Heart right ventricle (tissue), 16 donors: ENCODE measurements around the gene CTXN2. TPM values are rescaled to one million over a fixed set of nuclear protein-coding genes. Genes with fewer than 3 reads are reported as not detected.

ENCODE experiments used
- ATAC-seq, 8 donors: fragments of 200-7000 bp; cut with Tn5 transposase; one replicate each; pipeline ENCODE4 v1.9.1; 2020; ENCODE audit warnings: mild to moderate bottlenecking in 8 of 8, moderate library complexity in 8 of 8, moderate number of reproducible peaks in 1 of 8
- DNase-seq, 2 donors: peaks; one replicate each; pipeline ENCODE4 v3.0.0-alpha.2; 2020
- H3K27ac ChIP-seq, 10 donors: fragments of 200-600 bp; sonication (generic) in 2 of 10; one replicate each; pipeline versions ENCODE4 v1.5.0 to v1.8.0; 2020 to 2022; ENCODE audit warnings: mild to moderate bottlenecking in 3 of 10
- H3K27me3 ChIP-seq, 7 donors: fragments of 200-600 bp; one replicate each; pipeline ENCODE4 v1.8.0; 2021 to 2022; ENCODE audit warnings: mild to moderate bottlenecking in 2 of 7
- H3K36me3 ChIP-seq, 9 donors: fragments of 200-600 bp; sonication (generic) in 1 of 9; one replicate each; pipeline versions ENCODE4 v1.5.0 to v1.8.0; 2020 to 2022; ENCODE audit warnings: mild to moderate bottlenecking in 2 of 9
- H3K4me1 ChIP-seq, 9 donors: fragments of 200-600 bp; sonication (generic) in 1 of 9; one replicate each; pipeline versions ENCODE4 v1.5.0 to v1.8.0; 2020 to 2022; ENCODE audit warnings: mild to moderate bottlenecking in 4 of 9
- H3K4me3 ChIP-seq, 10 donors: fragments of 200-600 bp; sonication (generic) in 2 of 10; one replicate each; pipeline versions ENCODE4 v1.5.0 to v1.8.0; 2020 to 2022; ENCODE audit warnings: mild to moderate bottlenecking in 7 of 10, moderate library complexity in 2 of 10
- H3K9me3 ChIP-seq, 11 donors: fragments of 200-600 bp in 10 of 11; sonication (generic) in 2 of 11; one replicate each; pipeline versions ENCODE4 v1.5.0 to v1.8.0; 2013 to 2022; ENCODE audit warnings: mild to moderate bottlenecking in 2 of 11, control low read depth in 1 of 11, moderate library complexity in 1 of 11
- CTCF ChIP-seq, 9 donors: fragments of 200-600 bp; sonication (generic) in 2 of 9; IDR thresholded peaks; one replicate each; pipeline versions ENCODE4 v1.5.0 to v1.8.0; 2021 to 2022; ENCODE audit warnings: antibody characterized with exemption in 9 of 9, mild to moderate bottlenecking in 5 of 9, moderate library complexity in 1 of 9
- WGBS, 2 donors: extraction: QIAGEN DNeasy Blood & Tissue Kit; methylation state at CpG; one replicate each; pipeline ENCODE4 v1.1.7; 2013; ENCODE audit warnings: inconsistent platforms in 1 of 2; 5-methylcytosine and 5-hydroxymethylcytosine counted together
- intact Hi-C, 10 donors: fragments of 100-400 bp; cut with DNase I; formaldehyde crosslinking; loops; one replicate each; pipeline versions ENCODE4 v1.11.1 to v1.14.2; 2022
- polyA plus RNA-seq, 2 donors: library from polyadenylated mRNA; stranded (reverse); fragments of 200-250 nt; gene quantifications; one replicate each; pipeline ENCODE4 v1.2.3, GENCODE V29; 2013
- total RNA-seq, 10 donors: library from RNA; stranded (reverse); fragmentation: NEBNext Ultra II Directional in 3 of 10; extraction: Animal tissue kit (Norgen Biotek cat#: 25700) in 3 of 10; gene quantifications; one replicate each; pipeline versions ENCODE4 v1.2.1 to v1.2.4, GENCODE V29; 2021 to 2023
- donor health status: Arrhythmogenic right ventricular cardiomyopathy.
- donor health status: ischemic (EF 13 %, LVEDD 7.1; RV severe dilation, severe dysfunction).
- donor health status: healthy with polysubstance abuse.
- donor health status: DM: no; HTN: yes; CAD: no.
- donor health status: DM: no; HTN: no; CAD: no.
- donor health status: ischemic (EF 25% LVEDD 6.9; RV normal size, moderate dysfunction).
- donor health status: ischemic (EF 25% LVEDD 5.7; RV mildly dilated, moderate dysfunction).
- donor health status: healthy.
- donor health status: DM: yes; HTN: yes; CAD: no.
- donor health status: Ischemic cardiomyopathy.
- donor health status: ischemic (EF 35%, LVEDD 5.7; RV mildly dilated, moderate dysfunction).
- donor health status: nonischemic (EF 11% LVEDD 7.7; RV severe dilation, severe dysfunction).
- donor health status: DM: yes; HTN: yes; CAD: no.
- donor health status: PGD.
- donor health status: ischemic (EF 29% LVEDD 5.4; RV normal size, mild dysfunction).
- donor health status: nonischemic (EF 23%, LVEDD 6.1; RV moderate dilation, normal function).

The CTXN2 gene
- total and polyA plus RNA-seq, 12 donors = not detected

DNA sequence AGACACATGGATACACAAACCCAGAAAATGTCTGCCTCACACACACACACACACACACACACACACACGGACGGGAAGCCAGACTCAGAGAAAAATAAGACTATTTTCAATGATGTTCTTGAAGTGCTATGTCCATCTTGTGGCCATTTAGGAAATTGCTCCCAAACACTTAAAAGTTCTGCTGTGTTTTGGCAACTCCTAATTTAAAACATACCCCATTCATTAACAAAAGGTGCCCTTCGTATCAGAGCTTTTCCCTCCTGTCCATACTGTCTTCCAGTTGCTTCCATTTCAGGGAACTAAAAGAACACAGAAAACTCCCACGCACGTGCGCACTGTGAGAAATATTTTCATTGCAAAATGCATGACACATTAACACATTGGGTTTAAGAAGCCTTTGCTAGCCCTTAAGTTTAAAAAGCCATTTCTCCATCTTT is 59.2 kb downstream of the CTXN2 start:
- Histone ChIP-seq H3K36me3 (no peaks in the 10 kb centered on the region), H3K27ac (no peak overlapping the region), H3K4me3 (no peak overlapping the region), H3K9me3 (no peaks in the 10 kb centered on the region), H3K4me1 (no peaks in the 10 kb centered on the region), H3K27me3 (peaks cover 0 to 25% (median 4%) of the 10 kb centered on the region in 7 donors)
- ATAC-seq (no peak), DNase-seq (peak in 1 of 2 donors; percentile 36)
- WGBS, 2 donors = 37 to 38% methylated on average over 6 of the region's 6 CpGs
- TF ChIP-seq CTCF (IDR thresholded peaks at IDR 0.05) = peak; percentile 8 to 62 (median 50)
- intact Hi-C loops = loop anchor here in 4 of 10 donors (5.0 to 10.0 kb wide), 3 partner anchors 136 to 1056 kb away; no protein-coding TSS in a partner anchor

GRCh38 chr15:48253172-48253571 is 61.7 kb downstream of the CTXN2 start:
- H3K4me1 ChIP-seq = no peaks in the 10 kb centered on the region
- no peak for TF ChIP-seq CTCF (IDR thresholded peaks at IDR 0.05)
- ATAC-seq (no peak), DNase-seq (no peak)
- no peak overlapping the region for H3K27ac ChIP-seq
- no peaks in the 10 kb centered on the region for H3K9me3 ChIP-seq
- peaks cover 0 to 30% (median 4%) of the 10 kb centered on the region in 7 donors for H3K27me3 ChIP-seq
- intact Hi-C loops = loop anchor here in 4 of 10 donors (5.0 to 10.0 kb wide), 3 partner anchors 138 to 1058 kb away; no protein-coding TSS in a partner anchor
- no peaks in the 10 kb centered on the region for H3K36me3 ChIP-seq
- WGBS, 2 donors = 57 to 58% methylated on average over 4 of the region's 4 CpGs
- no peak overlapping the region for H3K4me3 ChIP-seq

Other genes starting within 250 kb of the CTXN2 start
- gene SLC24A5, start 70.7 kb upstream of the CTXN2 start, total RNA-seq = not detected
- gene SLC24A5, start 70.7 kb upstream of the CTXN2 start, polyA plus RNA-seq = not detected
- gene MYEF2, start 13.4 kb upstream of the CTXN2 start, total RNA-seq = 10 to 100 TPM in 7 of 10 donors, 1 to 10 TPM in 3; 7.3 to 18.6 (median 13.3) TPM
- gene MYEF2, start 13.4 kb upstream of the CTXN2 start, polyA plus RNA-seq = 10 to 100 TPM in 1 of 2 donors, 1 to 10 TPM in 1; 3.8 to 11.6 TPM
- not detected for gene SLC12A1, start 14.6 kb downstream of the CTXN2 start, total RNA-seq
- gene SLC12A1, start 14.6 kb downstream of the CTXN2 start, polyA plus RNA-seq = not detected
- 10 to 100 TPM; 51.9 to 88.4 (median 62.7) TPM for gene DUT, start 139.8 kb downstream of the CTXN2 start, total RNA-seq
- gene DUT, start 139.8 kb downstream of the CTXN2 start, polyA plus RNA-seq = 10 to 100 TPM; 48.5 to 67.3 TPM